ENCODE results near the gene AGAP1.

- TF ChIP-seq CTCF (IDR thresholded peaks at IDR 0.05) (no peak), EZH2 (IDR thresholded peaks at IDR 0.05) (no peak)
These were observed 106.6 kb downstream of the AGAP1 start for GRCh38 chr2:235600406-235600805.

Data from neural progenitor cell (in vitro differentiated cells).